GM12873 (cell line): ENCODE data around the gene GPC2.
"Not testable (repeated sequence)": the region's sequence is repeated elsewhere in the genome, so short reads cannot be mapped to it uniquely, and the experiment has no call there.

Experiments used
- CTCF ChIP-seq: IDR thresholded peaks from 2 replicates; pipeline ENCODE4 v1.5.1; 2012; ENCODE audit warnings: low read depth, mild to moderate bottlenecking, moderate library complexity, low read length, control low read depth; ENCODE audit not compliant: insufficient read depth; ENCODE audit errors: missing control alignments

The GPC2 gene

GRCh38 chr7:100177045-100178001 is at the start of gene GPC2, which contains the start of gene STAG3:
TSS of gene GPC2 (minus strand) at chr7:100177381. CDS start at chr7:100177199, 182 bp downstream.
TSS of gene STAG3 (plus strand) at chr7:100177918. CDS start at chr7:100180557, 2,639 bp downstream.
- no peak for TF ChIP-seq CTCF

- no peak for TF ChIP-seq CTCF
Measured at GRCh38 chr7:100222445-100223132, 45.4 kb upstream of the GPC2 start.

- TF ChIP-seq CTCF, result no peak
Measured at GRCh38 chr7:100221767-100222444, 44.7 kb upstream of the GPC2 start.

- TF ChIP-seq CTCF, result no peak
Measured at GRCh38 chr7:100221231-100221718, 44.1 kb upstream of the GPC2 start.

GRCh38 chr7:100220586-100221230 is 43.5 kb upstream of the GPC2 start:
- TF ChIP-seq CTCF, result no peak

GRCh38 chr7:100219801-100220585 is 42.8 kb upstream of the GPC2 start, which contains the start of gene PVRIG:
TSS of gene PVRIG (plus strand) at chr7:100219949. CDS start at chr7:100219971, 22 bp downstream.
- not testable (repeated sequence) for TF ChIP-seq CTCF
